22Rv1 (cell line): ENCODE data around the gene KLF13.

Experiments used
- H3K27ac ChIP-seq: fragments of 450-650 bp; 2 replicates; pipeline ENCODE4 v1.5.1; 2017
- ZFX ChIP-seq: fragments of 450-650 bp; IDR thresholded peaks from 2 replicates; pipeline ENCODE4 v1.6.1; 2017; ENCODE audit warnings: antibody characterized with exemption, borderline replicate concordance
- TF ChIP-seq, protein P1 (sequence below): fragments of 450-650 bp; IDR thresholded peaks from 2 replicates; pipeline ENCODE4 v1.5.1; 2017; ENCODE audit warnings: mild to moderate bottlenecking

KLF13 gene

DNA sequence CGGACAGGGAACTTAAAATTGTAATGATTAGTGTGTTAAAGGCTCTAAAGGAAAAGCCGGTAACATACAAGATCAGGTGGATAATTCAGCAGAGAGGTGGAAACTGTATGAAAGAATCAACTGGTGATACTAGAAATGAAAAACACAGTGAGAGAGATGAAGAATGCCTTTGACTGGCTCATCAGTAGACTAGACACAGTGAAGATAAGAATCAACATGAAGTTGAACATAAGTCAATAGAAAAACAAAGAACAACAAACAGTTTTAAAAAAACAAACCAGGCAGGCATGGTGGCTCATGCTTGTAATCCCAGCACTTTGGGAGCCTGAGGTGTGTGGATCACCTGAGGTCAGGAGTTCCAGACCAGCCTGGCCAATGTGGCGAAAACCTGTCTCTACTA lies 82.1 kb downstream of the KLF13 start:
- TF ChIP-seq, protein P1, sequence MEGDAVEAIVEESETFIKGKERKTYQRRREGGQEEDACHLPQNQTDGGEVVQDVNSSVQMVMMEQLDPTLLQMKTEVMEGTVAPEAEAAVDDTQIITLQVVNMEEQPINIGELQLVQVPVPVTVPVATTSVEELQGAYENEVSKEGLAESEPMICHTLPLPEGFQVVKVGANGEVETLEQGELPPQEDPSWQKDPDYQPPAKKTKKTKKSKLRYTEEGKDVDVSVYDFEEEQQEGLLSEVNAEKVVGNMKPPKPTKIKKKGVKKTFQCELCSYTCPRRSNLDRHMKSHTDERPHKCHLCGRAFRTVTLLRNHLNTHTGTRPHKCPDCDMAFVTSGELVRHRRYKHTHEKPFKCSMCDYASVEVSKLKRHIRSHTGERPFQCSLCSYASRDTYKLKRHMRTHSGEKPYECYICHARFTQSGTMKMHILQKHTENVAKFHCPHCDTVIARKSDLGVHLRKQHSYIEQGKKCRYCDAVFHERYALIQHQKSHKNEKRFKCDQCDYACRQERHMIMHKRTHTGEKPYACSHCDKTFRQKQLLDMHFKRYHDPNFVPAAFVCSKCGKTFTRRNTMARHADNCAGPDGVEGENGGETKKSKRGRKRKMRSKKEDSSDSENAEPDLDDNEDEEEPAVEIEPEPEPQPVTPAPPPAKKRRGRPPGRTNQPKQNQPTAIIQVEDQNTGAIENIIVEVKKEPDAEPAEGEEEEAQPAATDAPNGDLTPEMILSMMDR: no peak
- no peak for TF ChIP-seq ZFX
- no peak overlapping the region for H3K27ac ChIP-seq

DNA sequence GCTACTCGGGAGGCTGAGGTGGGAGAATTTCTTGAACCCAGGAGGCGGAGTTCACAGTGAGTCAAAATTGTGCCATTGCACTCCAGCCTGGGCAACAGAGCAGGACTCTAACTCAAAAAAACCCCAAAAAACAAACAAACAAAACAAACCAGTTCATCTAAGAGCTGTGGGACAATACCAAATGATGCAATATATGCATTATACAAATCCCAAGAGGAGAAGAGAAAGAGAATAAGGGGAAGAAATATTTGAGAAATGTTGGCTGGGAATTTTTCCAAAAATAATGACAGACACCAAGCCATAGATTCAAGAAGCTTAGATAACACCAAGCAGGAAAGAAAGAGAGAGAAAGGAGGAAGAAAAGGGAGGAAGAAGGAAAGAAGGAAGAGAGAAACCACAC lies 82.5 kb downstream of the KLF13 start:
- TF ChIP-seq, protein P1: no peak
- no peak for TF ChIP-seq ZFX
- no peak overlapping the region for H3K27ac ChIP-seq

DNA sequence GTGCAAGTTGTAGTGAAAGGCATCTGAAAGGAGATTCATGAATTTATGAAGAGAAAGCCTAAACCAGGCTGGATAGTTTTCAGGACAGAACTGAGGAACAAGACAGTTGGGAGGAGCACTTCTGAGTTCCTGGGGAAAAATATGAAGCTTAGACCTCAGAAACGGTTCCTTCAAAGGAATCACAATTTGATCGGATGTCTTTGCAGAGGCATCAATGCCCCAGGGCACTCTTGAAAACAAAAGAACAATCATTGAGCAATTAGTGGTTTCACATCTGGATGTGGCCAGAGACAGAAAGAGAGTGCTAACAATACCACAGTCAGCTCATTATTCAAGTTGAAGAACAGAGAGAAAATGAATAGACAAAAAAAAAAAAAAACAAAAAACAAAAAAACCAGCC lies 86.2 kb downstream of the KLF13 start:
- no peak overlapping the region for H3K27ac ChIP-seq
- TF ChIP-seq, protein P1: no peak
- TF ChIP-seq ZFX: no peak

DNA sequence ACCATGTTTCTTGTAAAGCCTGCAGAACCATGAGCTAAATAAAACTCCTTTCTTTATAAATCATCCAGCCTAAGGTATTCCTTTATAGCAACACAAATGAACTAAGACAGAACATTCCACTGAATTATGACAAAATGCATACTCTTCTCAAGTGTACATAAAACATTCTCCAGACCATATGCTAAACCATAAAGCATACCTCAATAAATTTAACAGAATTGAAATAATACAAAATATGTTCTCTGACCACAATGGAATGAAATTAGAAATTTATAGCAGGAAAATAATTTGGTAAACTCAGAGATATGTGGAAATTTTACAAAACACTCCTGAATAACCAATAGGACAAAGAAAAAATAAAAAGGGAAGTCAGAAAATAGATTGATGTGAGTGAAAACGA lies 88.6 kb downstream of the KLF13 start:
- TF ChIP-seq, protein P1: no peak
- no peak for TF ChIP-seq ZFX
- no peak overlapping the region for H3K27ac ChIP-seq

DNA sequence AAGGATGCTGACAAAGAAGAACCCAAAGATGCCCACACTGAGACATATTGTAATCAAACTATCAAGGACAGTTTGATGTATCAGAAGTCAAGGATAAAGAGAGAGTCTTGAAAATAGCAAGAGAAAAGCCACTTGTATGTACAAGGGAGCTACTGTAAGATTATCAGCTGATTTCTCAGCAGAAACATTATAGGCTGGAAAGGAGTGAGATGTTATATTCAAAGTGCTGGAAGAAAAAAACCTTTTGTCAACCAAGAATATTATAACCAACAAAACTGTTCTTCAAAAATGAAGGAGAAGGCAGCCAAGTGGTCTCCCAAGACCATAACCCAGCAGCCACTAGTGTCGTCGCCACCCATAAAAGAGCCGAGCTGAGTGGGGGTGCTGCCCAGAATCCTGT lies 93.2 kb downstream of the KLF13 start:
- TF ChIP-seq ZFX: no peak
- TF ChIP-seq, protein P1: no peak
- H3K27ac ChIP-seq: no peak overlapping the region

DNA sequence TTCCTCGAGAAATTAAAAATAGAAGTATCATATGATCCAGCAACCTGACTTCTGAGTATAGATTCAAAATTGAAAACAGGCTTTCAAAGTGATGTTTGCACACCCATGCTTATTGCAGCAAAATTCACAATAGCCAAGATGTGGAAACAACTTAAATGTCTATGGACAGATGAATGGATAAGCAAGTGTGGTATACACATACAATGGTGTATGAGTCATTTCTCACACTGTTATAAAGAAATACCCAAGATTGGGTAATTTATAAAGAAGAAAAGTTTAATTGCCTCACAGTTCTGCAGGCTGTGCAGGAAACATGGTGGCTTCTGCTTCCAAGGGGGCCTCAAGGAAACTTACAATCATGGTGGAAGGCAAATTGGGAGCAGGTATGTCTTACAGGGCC lies 100.8 kb downstream of the KLF13 start:
- no peak for TF ChIP-seq ZFX
- TF ChIP-seq, protein P1: no peak
- H3K27ac ChIP-seq: no peak overlapping the region
